ENCODE data around the gene CTSD.

The CTSD gene

DNA sequence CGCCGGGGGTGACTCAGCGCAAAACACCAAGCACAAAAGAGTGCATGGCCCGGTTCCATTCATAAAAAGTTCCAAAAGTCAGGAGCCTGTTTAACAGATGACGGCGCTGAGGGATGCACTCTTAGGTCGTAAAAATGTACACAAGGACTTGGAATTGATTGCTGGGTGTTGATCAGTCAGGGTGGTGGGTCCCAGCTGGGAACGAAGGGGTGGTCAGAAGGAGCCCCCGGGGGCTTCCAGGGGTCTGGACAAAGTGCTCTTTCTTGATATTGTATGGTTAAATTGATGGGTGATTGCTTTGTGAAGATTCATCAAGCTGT, 34.1 kb downstream of the CTSD start:
- DNase-seq (ENCODE audit: low read depth in 2 of 2), result no peak

DNA sequence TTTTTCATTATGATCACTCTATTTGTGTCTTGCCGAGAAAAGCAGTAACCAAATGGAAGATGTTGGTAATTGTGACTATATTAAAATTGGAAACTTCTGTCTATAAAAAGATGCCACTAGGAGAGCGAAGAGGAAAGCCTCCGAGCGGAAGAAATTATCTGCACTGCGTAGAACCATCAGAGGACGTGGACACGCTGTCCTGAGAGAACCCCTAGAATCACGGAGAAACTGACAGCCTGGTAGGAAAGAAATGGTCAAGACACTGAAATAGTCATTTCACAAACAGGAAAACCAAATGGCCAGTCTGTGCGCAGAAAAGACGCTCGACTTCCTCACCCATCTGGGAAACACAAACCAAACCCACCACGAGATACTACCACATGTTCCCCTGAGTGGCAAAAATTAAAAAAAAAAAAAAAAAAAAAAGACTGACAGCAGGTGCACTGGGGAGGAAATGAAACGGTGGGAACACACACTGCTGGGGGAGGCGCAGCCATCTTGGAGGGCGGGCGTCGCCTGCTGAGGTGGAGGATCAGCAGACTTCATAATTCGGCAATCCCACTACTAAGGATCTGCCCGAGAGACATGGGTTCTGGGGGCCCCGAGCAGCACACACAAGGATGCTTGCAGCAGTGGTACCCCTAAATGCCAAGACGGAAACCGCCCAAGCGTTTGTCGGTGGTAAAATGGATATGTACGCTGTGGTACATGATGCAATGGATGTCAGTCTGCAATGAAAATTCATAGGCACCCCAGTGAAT, 34.6 kb downstream of the CTSD start:
- DNase-seq (ENCODE audit: low read depth in 2 of 2), result no peak

DNA sequence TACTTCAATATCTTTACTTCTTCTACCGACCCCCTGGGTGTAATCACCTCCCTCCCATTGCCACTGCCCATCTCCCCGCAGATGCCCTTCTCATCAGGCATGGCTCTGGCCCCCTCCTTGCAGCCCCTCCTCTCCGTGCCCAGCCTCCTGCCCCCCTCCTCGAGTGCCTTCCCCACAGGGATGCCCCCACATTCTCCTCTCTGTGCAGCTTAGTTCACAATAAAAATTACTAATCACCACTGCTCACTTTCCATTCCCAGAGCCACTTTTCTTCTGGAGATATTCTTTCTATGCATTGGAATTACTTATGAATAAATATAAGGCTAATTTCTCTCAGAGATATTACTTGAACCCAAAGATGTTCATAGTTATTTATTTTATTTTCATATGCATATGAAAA, 35.4 kb downstream of the CTSD start:
- DNase-seq (ENCODE audit: low read depth in 2 of 2), result no peak

DNA sequence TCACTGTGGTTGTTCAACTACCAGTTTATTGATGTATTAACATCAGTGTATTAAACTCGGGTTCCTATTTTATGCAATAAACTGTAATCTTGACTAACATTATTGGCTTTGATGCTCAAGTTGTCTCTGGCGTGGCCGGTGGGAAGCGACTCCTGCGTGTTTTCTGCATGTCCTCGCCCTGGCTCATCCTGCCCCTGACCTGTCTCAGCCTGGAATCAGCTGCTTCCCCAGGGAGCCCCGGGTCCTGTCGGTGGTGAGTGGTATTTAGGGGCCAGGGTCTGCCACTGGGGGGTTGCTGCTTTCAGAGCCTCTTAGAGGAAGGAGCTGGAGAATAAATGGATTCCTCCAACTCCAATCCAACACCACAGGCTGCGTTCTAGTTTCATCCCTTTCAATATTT, 35.9 kb downstream of the CTSD start:
- no peak for DNase-seq (ENCODE audit: low read depth in 2 of 2)

DNA sequence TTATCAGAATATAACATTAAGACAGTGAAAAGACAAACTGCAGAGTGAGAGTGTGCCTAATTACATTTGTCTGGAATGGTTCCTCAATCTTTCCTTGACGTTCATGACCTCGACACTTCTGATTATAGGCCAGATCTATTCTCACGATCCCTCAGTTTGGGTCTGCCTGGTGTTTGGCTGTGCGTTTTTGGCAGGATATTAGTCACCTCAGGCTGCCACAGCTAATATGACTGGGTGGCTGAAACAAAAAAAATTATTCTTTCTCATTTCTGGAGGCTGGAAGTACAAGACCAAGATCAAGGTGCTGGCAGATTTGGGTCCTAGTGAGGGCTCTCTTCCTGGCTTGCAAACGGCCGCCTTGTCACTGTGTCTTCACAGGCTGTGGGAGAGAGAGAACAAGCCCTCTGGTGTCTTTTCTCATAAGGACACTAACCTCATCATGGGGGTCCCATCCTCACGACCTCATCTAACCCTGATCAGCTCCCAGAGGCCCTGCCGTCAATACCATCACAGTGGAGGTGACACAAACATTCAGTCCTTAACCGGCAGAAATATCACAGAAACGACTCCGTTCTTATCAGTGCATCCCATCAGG, 36.5 kb downstream of the CTSD start:
- no peak for DNase-seq (ENCODE audit: low read depth in 2 of 2)

DNA sequence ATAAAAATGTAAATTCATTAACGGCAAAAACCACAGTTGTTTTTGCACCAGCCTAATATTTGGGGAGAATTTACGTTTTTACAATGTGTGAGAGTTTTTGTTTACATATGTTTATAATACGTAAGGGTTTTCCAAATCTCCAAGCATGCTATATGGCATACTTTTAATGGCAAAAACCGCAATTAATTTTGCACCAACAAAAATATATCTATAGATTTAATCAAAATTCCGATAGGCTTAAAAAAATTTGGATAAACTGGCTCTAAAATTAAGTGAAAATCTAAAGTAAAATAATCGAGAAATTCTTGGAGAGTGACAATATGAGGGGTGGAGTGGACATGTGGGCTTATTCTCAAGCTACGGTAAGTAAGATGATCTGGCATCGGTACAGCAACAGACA, 43.9 kb downstream of the CTSD start:
- DNase-seq (ENCODE audit: low read depth in 2 of 2), result no peak

DNA sequence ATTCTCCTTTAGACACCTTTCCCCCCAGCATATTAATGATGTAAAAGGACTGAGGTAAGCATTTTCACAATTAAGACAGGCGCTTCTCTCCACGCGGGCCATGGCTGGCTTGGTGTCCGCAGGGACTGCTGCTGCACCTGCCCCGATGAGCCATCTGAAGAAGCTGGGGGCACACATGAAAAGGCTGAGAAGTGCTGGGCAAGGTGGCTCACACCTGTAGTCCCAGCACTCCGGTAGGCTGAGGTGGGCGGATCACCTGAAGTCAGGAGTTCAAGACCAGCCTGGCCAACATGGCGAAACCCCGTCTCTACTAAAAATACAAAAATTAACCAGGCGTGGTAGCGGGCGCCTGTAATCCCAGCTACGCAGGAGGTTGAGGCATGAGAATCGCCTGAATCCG, 45.4 kb downstream of the CTSD start:
- DNase-seq (ENCODE audit: low read depth in 2 of 2), result no peak

DNA sequence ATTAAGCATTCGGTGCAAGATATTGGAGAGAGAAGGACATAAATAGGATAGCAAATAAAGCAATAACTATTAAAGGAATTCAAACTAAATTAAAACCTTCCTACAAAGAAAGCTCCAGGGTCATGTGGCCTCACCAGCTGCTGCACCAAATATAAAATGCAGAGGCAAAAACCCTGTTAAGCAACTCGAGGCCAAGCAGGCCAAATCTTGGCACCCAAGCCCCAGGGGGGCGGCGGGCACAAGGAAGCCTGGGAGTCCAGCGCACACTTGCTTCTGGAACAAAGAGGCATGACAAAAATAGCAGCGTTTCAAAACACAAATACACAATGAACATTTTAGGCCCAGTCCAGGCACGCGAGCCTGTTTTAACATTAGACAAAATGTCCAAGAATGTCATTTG, 46.0 kb downstream of the CTSD start:
- DNase-seq (ENCODE audit: low read depth in 2 of 2), result no peak

DNA sequence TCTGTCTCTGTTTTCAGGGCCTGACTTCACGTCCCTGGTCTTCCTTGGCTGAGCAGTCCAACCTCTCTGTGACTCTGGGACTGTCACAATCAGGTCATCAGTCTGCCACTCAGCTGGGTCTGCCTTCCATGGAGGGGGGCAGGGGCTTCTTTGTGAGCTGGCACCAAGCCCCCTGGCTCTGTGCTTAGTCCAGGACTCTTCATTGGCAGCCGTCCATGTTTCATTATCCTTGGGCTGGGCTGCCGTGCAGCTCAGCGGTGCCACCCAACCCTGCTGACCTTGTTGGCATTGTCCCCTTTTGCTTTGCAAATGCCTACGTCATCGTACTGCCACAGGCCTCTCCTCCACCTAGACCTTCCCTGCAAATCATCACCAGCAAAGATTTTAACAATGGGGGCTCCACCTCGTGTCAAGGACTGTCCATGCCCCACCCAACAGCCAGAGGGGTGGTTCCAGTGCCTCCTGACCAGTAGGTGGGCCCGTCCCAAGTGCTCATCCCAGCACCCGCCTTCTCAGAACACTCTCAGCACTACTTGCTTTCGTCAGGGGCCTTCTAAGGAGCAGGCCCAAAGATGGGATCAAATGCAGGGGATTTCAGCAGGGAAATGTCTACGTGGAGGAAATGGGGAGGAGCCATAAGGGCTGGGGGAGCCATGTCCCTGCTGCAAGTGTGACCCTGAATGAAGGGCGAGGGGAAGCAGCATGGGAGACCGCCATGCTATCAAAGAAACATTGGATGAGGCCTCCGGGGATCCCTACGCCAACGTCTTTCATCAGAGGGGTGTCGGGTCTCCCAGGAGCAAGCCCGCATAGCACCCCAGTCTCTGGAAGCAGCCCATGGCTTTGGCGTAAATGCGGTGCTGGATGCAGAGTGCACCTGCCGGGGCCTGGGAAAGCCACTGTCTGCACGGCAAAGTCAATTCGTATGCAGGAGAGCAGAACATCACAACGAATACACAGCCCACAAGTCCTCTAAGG, 48.5 kb downstream of the CTSD start:
- no peak for DNase-seq (ENCODE audit: low read depth in 2 of 2)

DNA sequence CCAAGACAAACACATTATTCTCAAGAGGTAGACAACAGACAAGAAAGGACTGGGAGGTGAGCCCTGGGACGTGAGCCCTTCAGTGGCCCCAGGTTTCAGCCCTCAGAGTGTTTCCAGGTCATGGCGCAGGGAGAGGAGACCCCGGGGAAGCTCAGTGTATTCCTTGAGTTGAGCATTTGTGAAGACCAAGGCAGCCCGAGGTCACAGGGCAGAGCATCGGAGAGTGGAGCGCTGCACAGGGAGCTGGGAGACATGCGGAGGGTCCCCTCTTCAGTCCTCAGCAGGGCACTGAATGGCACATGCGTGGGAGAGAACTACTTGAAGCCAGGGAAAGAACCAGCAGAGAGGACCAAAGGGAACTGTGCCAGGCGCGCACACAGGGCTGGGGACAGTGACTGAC, 55.0 kb downstream of the CTSD start:
- no peak for DNase-seq (ENCODE audit: low read depth in 2 of 2)

DNA sequence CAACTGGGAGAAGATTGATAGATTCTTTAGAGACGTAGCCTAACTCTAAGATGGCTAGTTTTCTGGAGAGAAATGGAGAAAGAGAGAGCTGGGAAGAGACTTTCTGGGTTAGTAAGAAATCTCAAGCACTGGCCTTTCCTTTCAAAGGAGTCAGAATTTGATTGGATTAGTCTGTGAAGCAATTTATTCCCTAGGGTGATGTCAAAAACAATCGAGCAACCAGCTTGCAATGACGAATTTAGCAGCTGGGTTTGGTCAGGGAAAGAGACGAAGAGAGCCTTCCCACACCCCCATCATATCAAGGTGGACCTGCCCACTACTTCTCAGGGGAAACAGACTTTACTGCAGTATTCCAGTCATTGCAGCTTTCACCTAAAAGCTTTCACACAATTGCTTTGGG, 56.0 kb downstream of the CTSD start:
- no peak for DNase-seq (ENCODE audit: low read depth in 2 of 2)

DNA sequence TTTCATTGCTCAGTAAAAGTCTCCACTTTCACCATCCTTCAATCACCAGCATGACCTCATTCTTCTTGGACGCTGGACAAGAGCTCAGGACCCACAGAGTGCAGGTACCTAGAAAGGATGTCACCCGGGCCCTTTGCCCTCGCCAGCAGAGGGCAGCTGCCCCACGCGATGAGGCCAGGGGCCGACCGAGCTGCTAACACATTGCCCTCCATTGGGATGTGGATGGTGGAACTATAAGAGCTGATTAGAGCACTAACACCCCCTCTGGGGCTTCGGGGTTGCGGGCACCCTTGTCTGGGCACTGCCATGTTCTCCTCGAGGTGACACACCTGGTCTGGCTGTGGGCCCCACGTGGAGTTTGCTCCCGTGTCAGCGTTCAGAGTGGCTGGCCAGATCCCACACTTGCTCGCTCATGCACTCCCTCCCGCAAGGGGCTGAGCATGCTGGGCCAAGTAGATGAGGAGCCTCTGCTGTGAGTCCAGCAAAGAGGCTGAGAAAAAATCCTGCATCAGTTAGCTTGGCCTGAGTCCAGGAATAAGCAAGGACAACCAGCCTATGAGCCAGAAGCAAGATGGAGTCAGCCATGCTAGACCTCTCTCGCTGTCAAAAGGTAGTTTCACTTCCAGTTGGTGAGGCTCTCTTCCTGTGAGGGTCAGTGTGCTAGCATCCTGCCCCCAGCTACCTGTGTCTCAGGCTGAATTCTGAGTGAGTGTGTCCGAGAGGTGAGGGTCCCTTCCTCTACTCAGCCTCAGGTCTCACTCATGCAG, 56.9 kb downstream of the CTSD start:
- no peak for DNase-seq (ENCODE audit: low read depth in 2 of 2)

DNA sequence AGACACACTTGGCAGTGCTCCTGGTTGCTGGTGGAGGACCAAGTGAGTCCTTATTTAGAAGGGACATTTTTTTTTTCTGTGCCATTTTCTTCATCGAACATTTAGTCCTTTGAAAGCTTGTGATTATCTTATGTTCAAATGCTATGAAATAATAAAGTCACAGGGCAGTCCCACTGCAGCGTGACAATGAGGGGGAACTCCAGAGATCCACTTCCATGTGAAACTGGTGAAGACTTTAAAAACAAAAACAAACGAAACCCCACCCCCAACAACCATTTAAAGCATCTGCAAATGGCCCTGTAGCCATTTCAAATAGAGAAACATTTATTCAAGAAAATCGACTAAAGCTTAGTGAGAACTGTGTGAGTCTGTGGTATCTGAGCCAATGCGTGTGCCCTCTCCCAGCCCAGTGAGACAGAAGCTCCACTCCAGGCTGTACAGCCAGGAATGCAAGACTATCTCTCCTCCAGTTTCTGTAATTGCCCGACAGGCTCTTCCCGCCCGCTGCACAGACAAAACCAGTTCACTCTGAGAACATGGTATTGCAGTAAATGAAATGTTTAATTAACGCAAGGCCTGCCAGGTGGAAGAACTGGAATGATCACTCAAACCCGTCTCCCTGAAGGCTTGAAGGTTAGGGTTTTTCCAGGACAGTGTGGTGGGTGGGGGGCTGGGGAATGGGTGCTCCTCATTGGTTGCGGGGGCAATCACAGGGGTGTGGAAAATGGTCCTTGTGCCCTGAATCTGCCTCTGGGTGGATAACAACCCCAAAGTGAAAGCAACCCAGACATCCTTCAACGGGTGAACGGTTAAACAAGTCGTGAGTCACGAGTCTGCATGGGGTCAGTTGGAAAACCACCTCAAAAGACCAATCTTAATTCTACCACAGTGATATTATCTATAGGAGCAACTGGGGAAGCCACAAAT, 58.3 kb downstream of the CTSD start:
- no peak for DNase-seq (ENCODE audit: low read depth in 2 of 2)

DNA sequence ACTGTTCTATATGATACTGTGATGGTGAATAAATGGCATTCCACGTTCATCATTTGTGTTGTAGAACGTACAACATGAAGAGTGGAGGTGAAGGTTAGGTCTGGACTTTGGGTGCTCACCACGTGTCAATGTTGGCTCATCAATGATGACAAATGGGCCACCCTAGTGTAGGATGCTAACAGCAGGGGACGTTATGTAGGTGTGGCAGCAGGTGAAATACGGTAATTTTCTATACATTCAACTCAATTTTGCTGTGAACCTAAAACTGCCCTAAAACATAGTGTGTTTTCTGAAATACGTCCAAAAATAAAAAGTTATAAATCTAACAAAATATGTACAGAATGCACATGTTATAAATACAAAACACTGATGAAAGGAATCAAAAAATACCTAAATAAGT, 60.6 kb downstream of the CTSD start:
- no peak for DNase-seq (ENCODE audit: low read depth in 2 of 2)
